SK-N-SH treated with all-trans-retinoic acid at 6 μM for 48 hours (cell line): ENCODE data around the gene LAMA3.

ENCODE experiments used
- ATAC-seq: fragments of 200-7000 bp; cut with Tn5 transposase; 3 replicates; pipeline ENCODE4 v1.9.1; 2020; ENCODE audit warnings: mild to moderate bottlenecking, moderate library complexity
- ARNTL ChIP-seq: fragments of 450-650 bp; formaldehyde crosslinking; IDR thresholded peaks from 2 replicates; pipeline ENCODE4 v1.5.0; 2020; ENCODE audit warnings: low read depth, mild to moderate bottlenecking, moderate library complexity, borderline replicate concordance
- BACH2 ChIP-seq: fragments of 250-450 bp; sonication (Bioruptor Pico); IDR thresholded peaks from 2 replicates; pipeline ENCODE4 v1.9.0; 2021; ENCODE audit warnings: mild to moderate bottlenecking, borderline replicate concordance
- CSDC2 ChIP-seq: fragments of 250-450 bp; sonication (Bioruptor Pico); IDR thresholded peaks from 2 replicates; pipeline ENCODE4 v1.5.0; 2020; ENCODE audit warnings: mild to moderate bottlenecking, moderate library complexity
- ESRRG ChIP-seq: fragments of 250-450 bp; sonication (Bioruptor Pico); IDR thresholded peaks from 2 replicates; pipeline ENCODE4 v1.6.1; 2021; ENCODE audit warnings: mild to moderate bottlenecking
- GLIS3 ChIP-seq: fragments of 250-450 bp; sonication (Bioruptor Pico); IDR thresholded peaks from 2 replicates; pipeline ENCODE4 v1.5.0; 2020; ENCODE audit warnings: mild to moderate bottlenecking, moderate library complexity
- ISL1 ChIP-seq: fragments of 250-450 bp; sonication (Bioruptor Pico); IDR thresholded peaks from 2 replicates; pipeline ENCODE4 v2.1.2; 2022; ENCODE audit warnings: mild to moderate bottlenecking, moderate library complexity
- PPARA ChIP-seq: fragments of 250-450 bp; sonication (Bioruptor Pico); IDR thresholded peaks from 2 replicates; pipeline ENCODE4 v1.5.0; 2020; ENCODE audit warnings: mild to moderate bottlenecking, borderline replicate concordance
- RARB ChIP-seq: fragments of 250-450 bp; sonication (Bioruptor Pico); IDR thresholded peaks from 2 replicates; pipeline ENCODE4 v1.8.0; 2021; ENCODE audit warnings: mild to moderate bottlenecking, moderate library complexity
- SNAI2 ChIP-seq: fragments of 250-450 bp; sonication (Bioruptor Pico); IDR thresholded peaks from 2 replicates; pipeline ENCODE4 v1.5.0; 2020; ENCODE audit warnings: mild to moderate bottlenecking, moderate library complexity
- ZC3H10 ChIP-seq: fragments of 250-450 bp; sonication (Bioruptor Pico); IDR thresholded peaks from 2 replicates; pipeline ENCODE4 v1.5.1; 2021; ENCODE audit warnings: mild to moderate bottlenecking, moderate library complexity
- ZFP3 ChIP-seq: fragments of 250-450 bp; sonication (Bioruptor Pico); IDR thresholded peaks from 2 replicates; pipeline ENCODE4 v1.5.0; 2020; ENCODE audit warnings: mild to moderate bottlenecking, moderate library complexity
- ZFP30 ChIP-seq: fragments of 450-650 bp; formaldehyde crosslinking; IDR thresholded peaks from 2 replicates; pipeline ENCODE4 v1.5.0; 2022; ENCODE audit warnings: mild to moderate bottlenecking, moderate library complexity
- ZNF565 ChIP-seq: fragments of 450-650 bp; formaldehyde crosslinking; conservative IDR thresholded peaks from 2 replicates; pipeline ENCODE4 v1.5.0; 2020; ENCODE audit warnings: low read depth, mild to moderate bottlenecking, moderate library complexity
- ZNF70 ChIP-seq: fragments of 450-650 bp; formaldehyde crosslinking; IDR thresholded peaks from 2 replicates; pipeline ENCODE4 v1.5.0; 2020; ENCODE audit warnings: mild to moderate bottlenecking, moderate library complexity
- ZNF8 ChIP-seq: fragments of 450-650 bp; formaldehyde crosslinking; IDR thresholded peaks from 2 replicates; pipeline ENCODE4 v1.5.0; 2020; ENCODE audit warnings: mild to moderate bottlenecking, moderate library complexity
- TF ChIP-seq, protein P1 (sequence below): fragments of 250-450 bp; sonication (Bioruptor Pico); IDR thresholded peaks from 2 replicates; pipeline ENCODE4 v1.5.0; 2020; ENCODE audit warnings: mild to moderate bottlenecking, moderate library complexity
- TF ChIP-seq, protein P2 (sequence below): fragments of 250-450 bp; sonication (Bioruptor Pico); IDR thresholded peaks from 2 replicates; pipeline ENCODE4 v1.5.1; 2020; ENCODE audit warnings: low read depth, mild to moderate bottlenecking, moderate library complexity
- TF ChIP-seq, protein P3 (sequence below): fragments of 250-450 bp; sonication (Bioruptor Pico); IDR thresholded peaks from 2 replicates; pipeline ENCODE4 v1.5.1; 2021; ENCODE audit warnings: mild to moderate bottlenecking, moderate library complexity
- TF ChIP-seq, protein P4 (sequence below): fragments of 250-450 bp; sonication (Bioruptor Pico); IDR thresholded peaks from 2 replicates; pipeline ENCODE4 v1.8.0; 2020; ENCODE audit warnings: mild to moderate bottlenecking, moderate library complexity, borderline replicate concordance

LAMA3 gene

DNA sequence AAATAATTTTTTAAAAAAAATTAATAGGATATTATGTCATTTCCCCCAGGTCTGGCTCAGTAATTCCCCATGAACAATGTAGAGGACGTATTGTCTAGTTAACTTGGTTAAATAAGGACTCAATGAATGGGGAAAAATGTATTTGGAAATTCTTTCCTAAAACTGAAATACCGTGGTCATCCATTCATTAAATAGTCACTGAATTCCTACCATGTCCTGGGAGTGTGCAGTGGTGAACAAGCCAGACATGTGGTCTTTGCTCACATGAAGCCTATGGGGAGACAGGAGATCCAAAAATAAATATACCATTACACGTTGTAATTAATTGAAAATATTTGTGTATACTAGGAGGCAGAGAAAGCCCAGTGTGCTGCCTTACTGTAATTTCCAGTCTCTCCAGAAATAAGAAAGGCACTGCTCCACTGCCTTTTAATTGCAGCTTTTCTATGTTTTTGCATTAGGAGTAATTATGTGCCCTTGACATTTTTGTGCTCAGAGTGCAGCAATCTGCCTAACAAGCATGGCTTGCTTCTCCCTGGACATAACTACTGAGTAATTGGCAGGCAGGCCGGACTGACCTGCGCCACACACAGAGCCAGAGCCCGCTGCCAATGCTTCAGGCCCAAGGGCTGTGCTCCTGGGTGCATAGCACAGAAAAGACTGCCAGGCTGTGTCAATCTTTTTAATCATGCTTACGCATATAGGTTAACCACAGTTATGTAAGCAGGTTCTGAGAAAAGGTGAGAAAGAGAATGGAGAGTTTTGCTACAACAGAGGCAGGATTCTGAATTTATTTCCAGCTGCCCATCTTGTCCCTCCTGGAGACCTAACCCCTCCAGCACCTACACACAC, 303.1 kb downstream of the LAMA3 start:
- TF ChIP-seq ZFP3 (CRISPR knock-in tag) (0 out of 2 replicates have a peak, but pooled peaks have one; percentile 26), GLIS3 (CRISPR knock-in tag) (0 out of 2 replicates have a peak, but pooled peaks have one; percentile 36), ARNTL (no peak)
- TF ChIP-seq, protein P1, sequence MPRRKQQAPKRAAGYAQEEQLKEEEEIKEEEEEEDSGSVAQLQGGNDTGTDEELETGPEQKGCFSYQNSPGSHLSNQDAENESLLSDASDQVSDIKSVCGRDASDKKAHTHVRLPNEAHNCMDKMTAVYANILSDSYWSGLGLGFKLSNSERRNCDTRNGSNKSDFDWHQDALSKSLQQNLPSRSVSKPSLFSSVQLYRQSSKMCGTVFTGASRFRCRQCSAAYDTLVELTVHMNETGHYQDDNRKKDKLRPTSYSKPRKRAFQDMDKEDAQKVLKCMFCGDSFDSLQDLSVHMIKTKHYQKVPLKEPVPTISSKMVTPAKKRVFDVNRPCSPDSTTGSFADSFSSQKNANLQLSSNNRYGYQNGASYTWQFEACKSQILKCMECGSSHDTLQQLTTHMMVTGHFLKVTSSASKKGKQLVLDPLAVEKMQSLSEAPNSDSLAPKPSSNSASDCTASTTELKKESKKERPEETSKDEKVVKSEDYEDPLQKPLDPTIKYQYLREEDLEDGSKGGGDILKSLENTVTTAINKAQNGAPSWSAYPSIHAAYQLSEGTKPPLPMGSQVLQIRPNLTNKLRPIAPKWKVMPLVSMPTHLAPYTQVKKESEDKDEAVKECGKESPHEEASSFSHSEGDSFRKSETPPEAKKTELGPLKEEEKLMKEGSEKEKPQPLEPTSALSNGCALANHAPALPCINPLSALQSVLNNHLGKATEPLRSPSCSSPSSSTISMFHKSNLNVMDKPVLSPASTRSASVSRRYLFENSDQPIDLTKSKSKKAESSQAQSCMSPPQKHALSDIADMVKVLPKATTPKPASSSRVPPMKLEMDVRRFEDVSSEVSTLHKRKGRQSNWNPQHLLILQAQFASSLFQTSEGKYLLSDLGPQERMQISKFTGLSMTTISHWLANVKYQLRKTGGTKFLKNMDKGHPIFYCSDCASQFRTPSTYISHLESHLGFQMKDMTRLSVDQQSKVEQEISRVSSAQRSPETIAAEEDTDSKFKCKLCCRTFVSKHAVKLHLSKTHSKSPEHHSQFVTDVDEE (CRISPR knock-in tag): 0 out of 2 replicates have a peak, but pooled peaks have one; percentile 30
- peak; percentile 48 for ATAC-seq

DNA sequence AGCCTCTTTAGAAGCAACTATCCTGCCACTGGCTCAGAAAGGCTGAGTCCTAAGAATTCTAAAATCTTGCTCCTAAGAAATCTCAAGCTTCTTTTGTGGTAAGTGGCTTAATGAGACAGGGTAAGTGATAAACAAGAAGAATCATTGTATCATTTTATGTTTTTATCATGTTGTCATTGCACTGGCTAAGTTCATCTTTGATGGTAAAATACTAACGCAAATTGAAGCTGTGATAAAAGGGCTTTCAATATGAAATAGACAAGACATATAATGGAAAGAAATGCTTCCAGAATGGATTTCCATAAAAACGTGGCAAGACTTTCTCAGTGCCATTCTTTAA, 303.7 kb downstream of the LAMA3 start:
- ATAC-seq: no peak
- no peak for TF ChIP-seq PPARA (CRISPR knock-in tag)
- TF ChIP-seq ZC3H10 (CRISPR knock-in tag): no peak
- TF ChIP-seq ZNF8 (CRISPR knock-in tag): no peak
- TF ChIP-seq ARNTL: no peak
- TF ChIP-seq ISL1: no peak
- TF ChIP-seq ZNF70 (CRISPR knock-in tag): no peak

DNA sequence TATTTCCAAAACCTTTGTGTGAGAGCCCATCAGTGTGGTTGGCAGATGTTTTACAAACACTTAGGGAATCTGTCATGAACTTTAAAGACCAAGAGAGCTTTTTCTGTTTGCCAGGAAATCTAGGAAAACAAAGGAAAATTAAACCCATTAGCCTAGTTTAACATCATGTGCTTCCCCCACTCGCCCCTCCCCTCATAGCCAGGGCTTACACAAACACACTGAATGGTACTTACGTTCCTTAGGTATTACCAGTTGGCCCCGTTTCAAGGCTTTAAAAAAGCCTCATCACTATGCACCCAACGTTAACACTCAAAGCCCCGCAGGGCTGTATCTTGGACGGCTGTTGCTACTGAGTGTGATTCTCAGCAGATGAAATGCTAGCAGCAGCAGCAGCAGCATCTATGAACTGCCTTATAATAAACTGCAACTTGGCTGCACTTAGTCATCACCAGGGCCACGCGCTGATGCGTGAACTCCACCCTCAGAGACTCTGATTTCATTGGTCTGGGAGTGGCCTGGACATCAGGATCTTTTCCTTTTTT, 305.2 kb downstream of the LAMA3 start:
- peak; percentile 88 for ATAC-seq
- no peak for TF ChIP-seq SNAI2 (CRISPR knock-in tag)
- TF ChIP-seq, protein P2, sequence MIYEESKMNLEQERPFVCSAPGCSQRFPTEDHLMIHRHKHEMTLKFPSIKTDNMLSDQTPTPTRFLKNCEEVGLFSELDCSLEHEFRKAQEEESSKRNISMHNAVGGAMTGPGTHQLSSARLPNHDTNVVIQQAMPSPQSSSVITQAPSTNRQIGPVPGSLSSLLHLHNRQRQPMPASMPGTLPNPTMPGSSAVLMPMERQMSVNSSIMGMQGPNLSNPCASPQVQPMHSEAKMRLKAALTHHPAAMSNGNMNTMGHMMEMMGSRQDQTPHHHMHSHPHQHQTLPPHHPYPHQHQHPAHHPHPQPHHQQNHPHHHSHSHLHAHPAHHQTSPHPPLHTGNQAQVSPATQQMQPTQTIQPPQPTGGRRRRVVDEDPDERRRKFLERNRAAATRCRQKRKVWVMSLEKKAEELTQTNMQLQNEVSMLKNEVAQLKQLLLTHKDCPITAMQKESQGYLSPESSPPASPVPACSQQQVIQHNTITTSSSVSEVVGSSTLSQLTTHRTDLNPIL (CRISPR knock-in tag): no peak
- TF ChIP-seq ARNTL: no peak
- TF ChIP-seq ESRRG (CRISPR knock-in tag): no peak
- TF ChIP-seq ISL1: peak; percentile 53; the same call in 1 of the 2 replicates
- TF ChIP-seq, protein P1 (CRISPR knock-in tag): 0 out of 2 replicates have a peak, but pooled peaks have one; percentile 25

DNA sequence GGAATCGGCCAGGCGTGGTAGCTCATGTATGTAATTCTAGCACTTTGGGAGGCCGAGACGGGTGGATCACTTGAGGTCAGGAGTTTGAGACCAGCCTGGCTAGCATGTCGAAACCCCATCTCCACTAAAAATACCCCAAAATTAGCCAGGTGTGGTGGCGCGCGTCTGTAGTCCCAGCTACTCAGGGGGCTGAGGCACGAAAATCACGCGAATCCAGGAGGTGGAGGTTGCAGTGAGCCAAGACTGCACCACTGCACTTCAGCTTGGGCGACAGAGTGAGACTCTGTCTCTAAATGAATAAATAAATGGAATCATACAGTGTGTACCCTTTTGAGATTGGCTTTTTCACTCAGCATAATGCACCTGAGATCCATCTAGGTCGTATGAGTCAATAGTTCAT, 305.9 kb downstream of the LAMA3 start:
- no peak for ATAC-seq
- TF ChIP-seq, protein P2 (CRISPR knock-in tag): no peak
- TF ChIP-seq BACH2 (CRISPR knock-in tag) (no peak), ISL1 (no peak), RARB (no peak), ZNF565 (CRISPR knock-in tag) (no peak), ZC3H10 (CRISPR knock-in tag) (no peak), PPARA (CRISPR knock-in tag) (no peak), ZFP30 (CRISPR knock-in tag) (no peak), ZFP3 (CRISPR knock-in tag) (no peak), CSDC2 (CRISPR knock-in tag) (no peak), ZNF70 (CRISPR knock-in tag) (no peak)
- TF ChIP-seq, protein P3, sequence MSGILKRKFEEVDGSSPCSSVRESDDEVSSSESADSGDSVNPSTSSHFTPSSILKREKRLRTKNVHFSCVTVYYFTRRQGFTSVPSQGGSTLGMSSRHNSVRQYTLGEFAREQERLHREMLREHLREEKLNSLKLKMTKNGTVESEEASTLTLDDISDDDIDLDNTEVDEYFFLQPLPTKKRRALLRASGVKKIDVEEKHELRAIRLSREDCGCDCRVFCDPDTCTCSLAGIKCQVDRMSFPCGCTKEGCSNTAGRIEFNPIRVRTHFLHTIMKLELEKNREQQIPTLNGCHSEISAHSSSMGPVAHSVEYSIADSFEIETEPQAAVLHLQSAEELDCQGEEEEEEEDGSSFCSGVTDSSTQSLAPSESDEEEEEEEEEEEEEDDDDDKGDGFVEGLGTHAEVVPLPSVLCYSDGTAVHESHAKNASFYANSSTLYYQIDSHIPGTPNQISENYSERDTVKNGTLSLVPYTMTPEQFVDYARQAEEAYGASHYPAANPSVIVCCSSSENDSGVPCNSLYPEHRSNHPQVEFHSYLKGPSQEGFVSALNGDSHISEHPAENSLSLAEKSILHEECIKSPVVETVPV (CRISPR knock-in tag): no peak
- TF ChIP-seq, protein P4, sequence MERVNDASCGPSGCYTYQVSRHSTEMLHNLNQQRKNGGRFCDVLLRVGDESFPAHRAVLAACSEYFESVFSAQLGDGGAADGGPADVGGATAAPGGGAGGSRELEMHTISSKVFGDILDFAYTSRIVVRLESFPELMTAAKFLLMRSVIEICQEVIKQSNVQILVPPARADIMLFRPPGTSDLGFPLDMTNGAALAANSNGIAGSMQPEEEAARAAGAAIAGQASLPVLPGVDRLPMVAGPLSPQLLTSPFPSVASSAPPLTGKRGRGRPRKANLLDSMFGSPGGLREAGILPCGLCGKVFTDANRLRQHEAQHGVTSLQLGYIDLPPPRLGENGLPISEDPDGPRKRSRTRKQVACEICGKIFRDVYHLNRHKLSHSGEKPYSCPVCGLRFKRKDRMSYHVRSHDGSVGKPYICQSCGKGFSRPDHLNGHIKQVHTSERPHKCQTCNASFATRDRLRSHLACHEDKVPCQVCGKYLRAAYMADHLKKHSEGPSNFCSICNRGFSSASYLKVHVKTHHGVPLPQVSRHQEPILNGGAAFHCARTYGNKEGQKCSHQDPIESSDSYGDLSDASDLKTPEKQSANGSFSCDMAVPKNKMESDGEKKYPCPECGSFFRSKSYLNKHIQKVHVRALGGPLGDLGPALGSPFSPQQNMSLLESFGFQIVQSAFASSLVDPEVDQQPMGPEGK: no peak
- TF ChIP-seq, all 23 proteins: peak for 0
